Measurements from ENCODE around the gene MAP3K12.

- TF ChIP-seq FOXM1 (IDR thresholded peaks at IDR 0.05; ENCODE audit: low read depth, low read length) (no peak), POLR2AphosphoS2 (IDR thresholded peaks at IDR 0.05; ENCODE audit: low read depth, low read length) (no peak), CTCF (IDR thresholded peaks at IDR 0.05 in 2 of 3, conservative IDR thresholded peaks at IDR 0.05 in 1 of 3; ENCODE audit: control insufficient read depth in 2 of 3, extremely low read depth in 1 of 3, insufficient read depth in 1 of 3, low read depth in 3 of 3, low read length in 3 of 3) (no peak), BHLHE40 (IDR thresholded peaks at IDR 0.05; ENCODE audit: borderline replicate concordance in 1 of 2, low read depth in 2 of 2, low read length in 1 of 2) (no peak), NRF1 (conservative IDR thresholded peaks at IDR 0.05; ENCODE audit: low read depth, low read length) (no peak), KLF5 (IDR thresholded peaks at IDR 0.05; ENCODE audit: partially characterized antibody) (no peak), POLR2A (IDR thresholded peaks at IDR 0.05; ENCODE audit: low read depth, low read length) (no peak), BRCA1 (IDR thresholded peaks at IDR 0.05; ENCODE audit: low read depth, low read length) (no peak), PRDM15 (CRISPR knock-in tag; IDR thresholded peaks at IDR 0.05) (no peak), RBBP5 (conservative IDR thresholded peaks at IDR 0.05) (no peak), CEBPB (IDR thresholded peaks at IDR 0.05; ENCODE audit: borderline replicate concordance in 1 of 2, low read depth in 2 of 2, low read length in 2 of 2) (no peak), POLR2AphosphoS5 (IDR thresholded peaks at IDR 0.05; ENCODE audit: low read length) (peak; percentile 56; the same call in 1 of the 2 replicates), SMARCA5 (IDR thresholded peaks at IDR 0.05) (no peak), EZH2 (IDR thresholded peaks at IDR 0.05; ENCODE audit: borderline replicate concordance, control insufficient read depth, low read depth, low read length) (no peak)
Measured at GRCh38 chr12:53464685-53465418, 34.4 kb downstream of the MAP3K12 start.
